Measurements from ENCODE around the gene TMPRSS11A. TPM values are rescaled to one million over a fixed set of nuclear protein-coding genes. Genes with fewer than 3 reads are reported as not detected.

The TMPRSS11A gene
- total and polyA plus RNA-seq, 2 of the 8 experiments (the other 6 are each of a cell fraction or from before 2014, with no cell fraction given) = not detected

DNA sequence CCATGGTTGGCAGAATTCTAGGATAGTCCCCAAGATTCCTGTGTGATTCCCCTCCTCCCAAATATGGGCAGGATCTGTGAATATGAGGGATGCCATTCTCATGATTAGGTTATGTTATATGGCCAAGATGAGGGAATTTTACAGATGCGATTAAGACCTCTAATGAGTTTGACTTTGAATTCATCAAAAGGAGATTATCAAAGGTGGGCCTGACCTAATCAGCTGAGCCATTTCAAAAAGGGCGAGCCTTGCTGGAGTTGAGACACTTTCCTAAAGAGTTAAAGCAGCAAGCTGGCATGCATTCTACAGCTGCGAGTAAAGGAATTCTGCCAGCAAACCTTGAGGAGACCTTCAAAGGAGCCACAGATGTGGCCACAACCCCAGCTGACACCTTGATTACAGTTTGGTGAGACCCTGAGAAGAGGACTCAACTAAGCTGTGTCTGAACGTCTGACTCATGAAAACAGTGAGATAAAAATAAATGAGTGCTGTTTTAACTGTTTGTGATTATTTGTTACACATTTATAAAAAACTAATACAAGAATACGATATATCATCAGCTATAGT lies 47.8 kb downstream of the TMPRSS11A start:
- Histone ChIP-seq H3K27me3 (replicated peaks in 1 of 4; ENCODE audit: control insufficient read depth in 3 of 4, extremely low read depth in 1 of 4, insufficient read depth in 3 of 4, low read length in 3 of 4) (no peaks in the 10 kb centered on the region), H2BK120ac (replicated peaks; ENCODE audit: low read depth, low read length) (no peak overlapping the region), H2BK12ac (ENCODE audit: low read depth, low read length) (no peak overlapping the region), H4K8ac (ENCODE audit: extremely low read depth, insufficient read depth, low read length) (no peak overlapping the region), H3K23me2 (ENCODE audit: low read depth, low read length) (no peaks in the 10 kb centered on the region), H2BK5ac (ENCODE audit: low read depth, low read length) (no peak overlapping the region), H2BK15ac (ENCODE audit: low read length) (no peak overlapping the region), H2BK20ac (ENCODE audit: low read length) (no peak overlapping the region), H3K4me2 (ENCODE audit: insufficient read depth in 1 of 2, low read depth in 2 of 2, low read length in 2 of 2) (no peak overlapping the region), H3K9ac (replicated peaks in 1 of 4; ENCODE audit: extremely low read depth in 1 of 4, low read depth in 3 of 4, low read length in 3 of 4) (no peak overlapping the region), H3K18ac (ENCODE audit: extremely low read depth, low read length) (no peak overlapping the region), H3K79me1 (ENCODE audit: low read depth, low read length) (no peaks in the 10 kb centered on the region), H4K5ac (ENCODE audit: insufficient read length, low read depth, low read length) (no peak overlapping the region), H4K20me1 (replicated peaks in 1 of 2; ENCODE audit: control insufficient read depth in 1 of 2, insufficient read depth in 2 of 2, low read length in 2 of 2) (no peaks in the 10 kb centered on the region), H3K79me2 (ENCODE audit: control insufficient read depth in 1 of 2, insufficient read depth in 2 of 2, low read length in 2 of 2) (no peaks in the 10 kb centered on the region), H3K4me1 (replicated peaks in 1 of 4; ENCODE audit: control insufficient read depth in 3 of 4, insufficient read depth in 4 of 4, low read length in 3 of 4) (no peaks in the 10 kb centered on the region), H2AFZ (ENCODE audit: low read length) (no peak overlapping the region), H3K4ac (replicated peaks; ENCODE audit: insufficient read length, low read depth, low read length) (no peak overlapping the region), H3K4me3 (ENCODE audit: extremely low read depth in 1 of 4, insufficient read depth in 2 of 4, low read depth in 3 of 4, low read length in 4 of 4) (no peak overlapping the region), H3K56ac (replicated peaks; ENCODE audit: insufficient read length, low read depth, low read length) (no peak overlapping the region), H2AK5ac (ENCODE audit: low read depth, low read length) (no peak overlapping the region), H3K14ac (ENCODE audit: insufficient read length) (no peak overlapping the region), H3K9me3 (ENCODE audit: insufficient read depth in 2 of 2, low read depth in 1 of 2, low read length in 1 of 2) (no peaks in the 10 kb centered on the region), H3K23ac (ENCODE audit: insufficient read length) (no peak overlapping the region), H3K36me3 (ENCODE audit: control insufficient read depth in 2 of 4, insufficient read depth in 4 of 4, low read length in 3 of 4) (no peaks in the 10 kb centered on the region), H3K27ac (ENCODE audit: low read depth, low read length) (no peak overlapping the region), H4K91ac (replicated peaks; ENCODE audit: insufficient read length, low read length) (no peak overlapping the region)
- ChIA-PET CTCF (ENCODE audit: partially characterized antibody) (interaction anchor here (1.1 to 1.3 kb wide), 3 partner anchors 20 to 243 kb away, joined by 3 read pairs; no protein-coding TSS in a partner anchor), POLR2A (ENCODE audit: partially characterized antibody) (no interaction called here)
- FAIRE-seq (no peak), DNase-seq (ENCODE audit: low read depth in 1 of 2, low spot score in 2 of 2) (no peak)
- 93% methylated on average over 5 of the region's 5 CpGs; no CpG with 5 or more reads in 1 of the 2 experiments for WGBS, 2 experiments (ENCODE audit: extremely low coverage in 1 of 2, insufficient coverage in 1 of 2, insufficient read length in 1 of 2, insufficient replicate concordance in 2 of 2, low coverage in 1 of 2, low lambda C conversion rate in 2 of 2, missing lambda C conversion rate in 1 of 2)
- TF ChIP-seq, protein P1, sequence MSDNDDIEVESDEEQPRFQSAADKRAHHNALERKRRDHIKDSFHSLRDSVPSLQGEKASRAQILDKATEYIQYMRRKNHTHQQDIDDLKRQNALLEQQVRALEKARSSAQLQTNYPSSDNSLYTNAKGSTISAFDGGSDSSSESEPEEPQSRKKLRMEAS (IDR thresholded peaks at IDR 0.05) = no peak
- TF ChIP-seq EP300 (IDR thresholded peaks at IDR 0.05; ENCODE audit: borderline replicate concordance in 1 of 2, low read depth in 2 of 2, low read length in 2 of 2) = no peak
- TF ChIP-seq SRF (IDR thresholded peaks at IDR 0.05; ENCODE audit: low read depth, low read length) = no peak
- TF ChIP-seq NANOG (IDR thresholded peaks at IDR 0.05; ENCODE audit: insufficient read depth, low read depth, low read length, poor library complexity, severe bottlenecking) = no peak
- TF ChIP-seq SP4 (IDR thresholded peaks at IDR 0.05; ENCODE audit: low read length) = no peak
- TF ChIP-seq RAD21 (IDR thresholded peaks at IDR 0.05 in 1 of 2, conservative IDR thresholded peaks at IDR 0.05 in 1 of 2; ENCODE audit: low read depth in 2 of 2, low read length in 2 of 2) = no peak
- no peak for TF ChIP-seq KDM4A (IDR thresholded peaks at IDR 0.05; ENCODE audit: low read depth, low read length, severe bottlenecking)
- no peak for TF ChIP-seq CHD1 (IDR thresholded peaks at IDR 0.05; ENCODE audit: low read depth, low read length)
- no peak for TF ChIP-seq ATF2 (IDR thresholded peaks at IDR 0.05; ENCODE audit: low read length)
- no peak for TF ChIP-seq EGR1 (IDR thresholded peaks at IDR 0.05; ENCODE audit: borderline replicate concordance, low read depth, low read length)

Data from H1 (cell line).